ENCODE results near the gene PLAAT1.

Gene PLAAT1

DNA sequence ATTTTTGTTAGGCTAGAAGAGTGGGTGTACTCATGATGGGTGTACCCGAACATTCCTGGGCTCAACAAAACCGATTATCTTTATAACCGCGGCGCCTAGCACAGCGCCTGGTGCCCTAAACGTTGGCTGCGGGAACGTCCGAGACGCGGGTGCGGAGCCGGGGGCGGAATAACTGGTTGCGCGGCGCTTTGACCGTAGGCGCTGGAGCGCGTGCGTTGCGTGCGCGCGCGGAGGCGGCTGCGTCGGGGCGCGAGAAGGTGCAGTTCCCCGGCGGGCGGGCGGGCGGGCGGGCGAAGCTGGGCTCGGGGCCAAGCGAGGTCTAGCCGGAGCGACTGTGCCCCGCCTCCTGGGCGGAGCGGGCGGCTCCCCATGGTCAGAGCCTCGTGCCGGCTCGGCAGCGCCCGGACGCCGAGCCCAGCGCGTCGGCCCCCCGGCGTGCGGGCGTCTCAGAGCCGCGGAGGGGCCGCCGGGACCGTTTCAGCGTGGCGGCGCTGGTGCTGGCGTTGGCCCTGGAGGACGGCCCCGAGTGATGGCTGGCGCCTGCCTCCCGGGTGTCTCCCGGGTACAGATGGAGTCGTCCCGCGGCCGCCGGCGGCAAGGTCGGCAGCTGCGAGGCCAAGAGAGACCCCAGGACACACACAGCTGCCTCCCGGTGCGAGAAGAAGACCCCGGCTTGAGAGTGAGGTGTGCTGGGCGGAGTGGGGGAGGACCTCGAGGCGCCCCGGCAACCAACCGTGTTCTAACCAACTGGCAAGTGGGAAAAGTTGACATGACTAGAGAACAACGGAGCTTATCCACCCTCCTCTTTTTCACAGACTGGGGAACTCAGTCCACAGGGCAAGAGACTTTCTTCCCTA is at the start of gene PLAAT1:
Gene PLAAT1, plus strand, starts transcription at position 373 of the 857 bp plus-strand sequence. CDS start 14,429 bp downstream, outside the sequence.
- peak; percentile 73 to 87 for DNase-seq

DNA sequence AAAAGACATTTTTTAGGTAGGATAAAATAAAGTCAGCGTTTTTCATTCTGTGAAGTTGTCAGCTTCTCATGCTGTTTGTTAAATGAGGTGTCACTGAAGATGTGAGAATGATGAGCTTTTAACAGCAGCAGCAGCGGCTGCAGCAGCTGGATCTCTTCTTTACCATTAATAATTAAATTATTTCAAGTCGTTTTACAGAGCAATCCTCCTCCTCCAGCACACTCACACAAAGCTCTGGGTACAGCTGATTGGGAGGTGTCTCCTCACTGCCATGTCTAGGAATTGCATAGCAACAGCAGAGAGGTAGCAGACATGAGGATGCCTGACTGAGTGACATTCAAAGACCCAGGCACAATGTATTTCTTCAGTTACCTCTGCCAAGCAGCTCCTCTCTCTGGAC is 46.7 kb upstream of the PLAAT1 start:
- peak in 1 of 2 experiments; percentile 13 for DNase-seq

DNA sequence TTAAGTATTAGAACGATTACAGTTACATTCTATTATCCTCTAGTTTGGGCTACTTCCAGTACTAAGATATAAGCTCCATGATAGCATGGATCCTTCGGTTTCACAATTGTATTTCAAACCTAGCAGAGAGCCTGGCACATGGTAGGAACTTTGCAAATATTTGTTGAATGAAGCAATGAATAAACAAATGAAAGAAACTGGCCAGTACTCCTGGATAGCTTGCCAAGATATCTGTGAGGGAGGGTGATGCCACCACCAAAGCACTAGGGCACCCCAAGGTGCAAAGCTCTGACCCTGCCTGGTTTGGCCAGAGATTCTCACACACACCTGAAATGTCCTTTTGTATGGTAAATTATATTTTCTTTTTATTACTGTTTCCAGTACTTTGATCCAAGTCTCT is 44.3 kb upstream of the PLAAT1 start:
- no peak for DNase-seq

DNA sequence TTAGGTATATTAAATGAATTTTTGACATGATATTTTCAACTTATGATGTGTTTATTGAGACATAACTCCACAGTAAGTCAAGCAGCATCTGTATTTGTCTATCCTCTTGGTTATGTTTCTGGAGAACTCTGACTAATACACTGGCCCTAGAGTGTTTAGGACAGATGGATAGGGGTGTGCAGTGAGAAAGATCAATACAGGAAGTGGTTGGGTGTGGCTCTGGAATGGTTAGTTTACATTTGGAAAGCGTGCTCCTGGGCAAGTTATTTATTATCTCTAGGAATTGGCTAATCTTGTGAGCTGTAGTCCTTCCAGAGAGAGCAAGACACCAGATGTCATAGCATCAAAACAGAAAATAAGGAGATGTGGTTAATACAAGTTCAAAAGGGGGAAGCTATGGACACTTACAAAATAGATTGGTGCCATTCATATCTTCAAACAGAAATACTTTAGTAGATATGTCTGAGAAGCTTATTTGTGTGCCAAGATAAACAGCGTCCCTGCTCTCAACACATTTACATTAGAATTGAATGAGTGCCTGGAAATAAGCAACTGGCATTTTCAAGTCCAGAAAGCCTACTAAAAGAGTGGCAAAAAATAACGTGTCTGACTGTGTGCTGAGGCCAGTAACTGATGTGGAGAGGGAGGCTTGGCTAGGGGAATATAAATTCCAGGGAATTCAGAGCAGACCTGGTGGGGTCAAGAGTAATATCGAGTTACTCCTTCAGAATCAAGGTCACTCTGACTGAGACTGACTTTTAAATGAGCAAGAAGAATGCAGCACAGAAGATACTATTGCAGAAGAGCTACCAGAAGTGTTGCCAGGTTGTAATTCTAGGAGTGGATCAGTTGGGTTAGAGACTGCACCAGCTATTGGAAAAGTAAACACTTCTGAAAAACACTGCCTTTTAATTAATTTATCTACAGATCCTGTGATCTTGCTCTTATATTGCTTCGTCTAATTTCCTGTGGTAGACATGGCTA is 33.4 kb upstream of the PLAAT1 start:
- peak in 1 of 2 experiments; percentile 54 for DNase-seq

DNA sequence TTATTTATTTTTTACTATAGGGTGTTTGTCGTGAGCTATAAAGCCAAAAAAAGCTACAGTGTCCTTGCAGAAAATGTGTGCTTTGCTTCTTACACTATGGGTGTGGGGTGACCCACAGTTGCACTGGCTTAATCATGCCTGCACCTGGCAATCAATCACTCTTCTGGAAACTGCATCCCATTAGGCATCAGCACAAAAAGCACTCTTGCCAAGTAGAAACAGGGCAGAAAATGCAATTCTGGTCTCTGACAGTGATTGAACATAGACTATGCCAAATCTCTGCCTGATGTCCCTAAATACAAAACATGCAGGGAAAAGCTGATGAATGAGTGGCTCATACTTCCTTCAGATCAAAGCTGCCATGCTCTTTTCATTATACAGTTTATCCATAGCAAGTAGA is 30.4 kb upstream of the PLAAT1 start:
- DNase-seq, result no peak

DNA sequence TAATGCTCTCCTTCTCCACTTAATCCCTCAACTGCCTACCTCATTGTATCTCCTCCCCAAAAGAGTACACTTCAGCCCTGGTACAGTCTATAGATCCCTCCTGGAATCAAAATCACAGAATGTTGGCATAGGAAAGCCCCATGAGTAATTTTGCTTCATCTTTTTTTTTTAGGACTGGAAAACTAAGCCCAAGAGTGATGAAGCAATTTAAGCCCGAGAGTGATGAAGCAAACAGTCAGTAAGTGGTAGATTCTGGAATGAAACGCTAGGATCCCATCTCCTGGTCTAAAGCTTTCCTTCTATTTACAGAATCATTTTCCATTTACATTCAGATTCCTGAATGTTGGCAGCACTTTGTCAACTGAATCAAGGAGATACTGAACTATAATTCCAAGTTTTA is 29.8 kb upstream of the PLAAT1 start:
- DNase-seq, result no peak

DNA sequence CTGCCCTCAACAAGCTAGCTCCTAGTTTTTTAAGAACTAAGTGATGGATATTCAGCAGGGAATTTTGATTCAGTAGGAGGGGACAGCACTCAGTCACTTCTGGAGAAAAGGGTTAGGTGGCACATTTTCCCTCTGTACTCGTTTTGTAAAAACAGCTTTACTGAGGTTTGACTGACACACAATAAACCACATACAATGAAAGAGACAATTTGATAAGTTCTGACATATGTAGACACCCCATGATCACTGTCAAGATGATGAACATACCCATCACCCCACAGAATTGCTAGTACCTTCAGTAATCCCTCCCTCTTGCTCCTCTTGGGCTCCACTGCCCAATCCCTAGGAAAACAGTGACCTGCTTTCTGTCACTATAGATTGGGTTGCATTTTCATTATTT is 29.0 kb upstream of the PLAAT1 start:
- no peak for DNase-seq

DNA sequence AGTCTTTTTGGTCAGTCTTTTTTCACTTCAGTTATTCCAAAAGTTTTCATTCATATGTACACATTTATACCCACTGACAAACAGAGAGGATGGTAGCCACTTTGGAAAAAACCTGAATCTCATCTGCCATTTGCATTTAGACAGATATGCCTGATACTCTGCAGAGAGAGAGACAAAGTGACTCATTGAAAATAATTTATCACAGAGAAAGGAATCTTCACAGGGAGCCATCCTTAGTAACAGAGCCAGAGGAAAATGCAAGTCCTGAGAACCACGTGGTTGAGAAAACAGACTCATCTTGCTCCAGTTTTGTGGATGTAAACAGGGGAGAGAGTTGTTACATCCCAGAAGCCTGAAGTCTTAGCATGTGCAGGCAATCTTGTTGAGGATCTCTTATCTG is 28.2 kb upstream of the PLAAT1 start:
- DNase-seq, result no peak

DNA sequence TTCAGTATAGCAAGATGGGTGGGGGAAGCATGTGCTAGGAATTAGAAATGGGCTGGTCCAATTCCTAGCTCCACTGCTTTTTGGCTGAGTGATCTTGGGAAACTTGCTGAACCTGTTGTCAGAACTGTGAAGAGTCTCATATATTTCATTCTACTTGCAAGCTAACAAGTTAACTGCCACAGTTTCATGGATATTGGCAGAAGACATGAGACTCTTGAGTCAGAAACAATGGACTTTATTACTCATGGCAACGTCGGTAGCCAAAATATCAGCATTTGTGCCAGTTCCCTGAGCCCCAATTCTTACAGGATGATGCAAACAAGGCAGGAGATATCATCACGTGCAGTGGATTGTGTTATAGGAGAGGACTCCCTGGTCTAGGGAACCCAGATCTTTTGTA is 26.6 kb upstream of the PLAAT1 start:
- DNase-seq, result no peak

DNA sequence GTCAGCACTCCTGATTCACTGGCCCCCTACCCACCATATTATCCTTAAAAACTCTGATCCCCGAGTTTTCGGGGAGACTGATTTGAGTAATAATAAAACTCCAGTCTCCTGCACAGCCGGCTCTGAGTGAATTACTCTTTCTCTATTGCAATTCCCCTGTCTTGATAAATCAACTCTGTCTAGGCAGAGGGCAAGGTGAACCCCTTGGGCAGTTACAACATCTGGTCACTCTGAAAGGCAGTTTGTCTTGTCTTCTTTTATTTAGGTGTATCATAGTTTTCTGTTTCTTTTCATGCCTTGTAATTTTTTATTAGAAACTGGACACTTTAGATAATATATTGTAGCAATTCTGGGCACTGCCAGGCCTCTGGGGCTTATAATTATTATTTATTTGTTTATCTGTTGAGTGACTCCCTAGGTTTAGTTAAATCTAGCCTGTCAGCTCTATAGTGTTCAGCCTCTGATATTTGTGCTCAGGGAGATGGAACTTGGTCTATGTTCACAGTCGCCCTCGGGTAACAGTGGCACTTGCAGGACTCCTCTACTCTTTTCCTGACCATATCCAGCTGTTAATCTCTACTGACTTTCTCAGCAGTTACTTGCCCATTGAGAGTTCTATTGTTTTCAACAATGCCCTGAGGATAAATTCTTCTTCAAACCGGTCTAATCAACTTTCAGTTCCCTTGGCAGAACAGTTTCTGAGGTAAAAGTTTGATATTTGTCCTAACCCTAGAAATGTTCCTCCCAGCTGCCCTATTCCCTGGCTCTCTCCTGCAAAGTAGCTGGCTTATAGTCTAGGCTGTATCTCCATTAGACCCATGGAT is 15.5 kb upstream of the PLAAT1 start:
- DNase-seq, result no peak

DNA sequence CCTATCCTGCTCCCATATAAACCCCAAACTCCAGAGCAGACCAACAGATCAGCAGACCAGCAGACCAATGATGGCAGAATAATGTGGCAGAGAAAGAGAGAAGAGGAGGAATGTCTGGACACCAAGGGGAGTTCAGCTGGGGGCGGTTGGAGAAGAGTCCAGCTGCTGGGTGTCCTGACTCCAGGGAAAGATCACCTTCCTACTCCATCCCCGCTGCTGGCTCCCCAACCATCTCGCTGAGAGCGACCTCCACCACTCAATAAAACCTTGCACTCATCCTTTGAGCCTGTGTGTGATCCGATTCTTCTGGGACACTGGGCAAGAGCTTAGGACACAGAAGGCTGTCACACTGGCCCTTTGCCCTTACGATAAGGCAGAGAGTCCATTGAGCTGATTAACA is 12.8 kb upstream of the PLAAT1 start:
- DNase-seq, result no peak

DNA sequence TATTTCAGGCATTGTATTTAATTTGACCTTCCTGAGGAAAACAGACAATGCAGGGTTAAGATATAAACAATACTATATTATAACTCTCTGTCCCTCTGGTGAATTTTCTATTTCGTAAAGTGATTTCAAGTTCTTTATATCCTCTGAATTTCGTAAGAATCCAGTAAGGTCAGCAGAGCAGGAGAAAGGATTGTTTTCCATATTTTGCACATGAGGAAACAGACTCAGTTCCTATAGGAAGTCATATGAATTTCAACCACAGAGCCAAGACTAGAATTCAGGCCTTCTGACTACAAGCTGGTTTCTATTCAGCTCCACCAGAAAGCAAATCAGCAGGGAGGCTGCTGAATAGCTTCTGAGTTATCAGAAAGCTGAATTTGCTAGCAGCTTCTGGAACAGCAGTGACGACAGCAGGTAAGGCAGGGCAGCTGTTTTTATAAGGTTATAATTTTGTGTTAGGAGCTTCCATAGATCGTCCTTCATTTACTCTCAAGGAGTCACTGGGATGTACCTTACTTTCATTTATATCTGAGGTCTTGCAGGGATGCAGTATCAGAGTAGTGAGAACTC is 11.1 kb upstream of the PLAAT1 start:
- peak; percentile 65 to 80 for DNase-seq

DNA sequence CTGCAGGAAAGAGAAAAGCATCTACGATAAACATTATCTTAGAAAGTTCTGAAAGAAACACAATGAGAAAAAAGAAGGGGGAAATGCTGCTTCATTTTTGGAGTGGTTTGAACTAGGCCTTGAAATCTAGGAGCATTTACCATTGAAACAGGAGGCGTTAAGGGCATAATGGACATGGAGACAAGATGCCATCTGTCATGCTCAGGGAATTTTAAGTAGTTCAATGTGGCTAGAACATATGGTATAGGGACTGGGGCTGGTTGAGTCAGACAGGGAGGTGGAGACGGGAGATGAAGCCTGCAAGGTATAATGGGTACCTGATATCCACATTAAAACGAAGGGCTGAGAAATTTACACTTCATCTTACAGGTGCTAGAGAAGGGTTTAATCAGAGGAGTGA is 10.4 kb upstream of the PLAAT1 start:
- DNase-seq, result peak; percentile 94 to 98

DNA sequence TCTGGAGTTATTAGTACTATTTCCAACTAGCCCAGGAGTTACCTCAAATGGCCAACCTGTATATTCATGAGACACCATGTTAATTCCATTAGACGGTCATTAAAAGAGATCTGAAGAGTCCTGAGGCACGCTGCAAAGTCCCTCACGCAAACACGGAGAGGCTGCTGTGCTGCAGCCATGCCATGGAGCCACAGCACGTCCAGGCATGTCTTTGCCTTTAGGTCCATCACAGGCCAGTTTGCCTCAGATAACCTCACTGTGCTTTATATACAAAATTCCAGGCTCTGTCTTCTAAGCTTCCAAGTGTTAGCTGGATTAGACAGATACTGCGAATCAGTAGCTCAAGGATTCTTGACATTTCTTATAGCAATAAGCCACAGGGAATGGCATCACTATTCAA is 9.8 kb upstream of the PLAAT1 start:
- peak; percentile 69 to 91 for DNase-seq

DNA sequence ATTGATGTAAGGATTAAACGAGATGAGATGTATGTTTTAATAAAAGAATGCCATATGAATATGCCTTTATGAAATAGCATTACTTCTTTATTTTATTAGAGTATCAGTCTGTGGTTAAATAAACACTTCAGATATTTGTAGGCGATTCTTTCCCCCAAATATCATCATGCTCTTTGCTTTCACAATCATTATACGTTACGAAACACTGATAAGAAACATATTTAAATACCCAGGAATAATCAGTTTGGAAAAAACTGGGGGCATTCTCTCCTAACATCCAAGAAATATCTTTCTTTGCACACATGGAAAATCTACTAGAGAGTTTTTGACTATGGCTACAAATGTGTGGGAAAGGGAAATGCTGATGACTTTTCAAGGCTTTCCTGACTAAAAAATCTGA is 4.4 kb upstream of the PLAAT1 start:
- no peak for DNase-seq

DNA sequence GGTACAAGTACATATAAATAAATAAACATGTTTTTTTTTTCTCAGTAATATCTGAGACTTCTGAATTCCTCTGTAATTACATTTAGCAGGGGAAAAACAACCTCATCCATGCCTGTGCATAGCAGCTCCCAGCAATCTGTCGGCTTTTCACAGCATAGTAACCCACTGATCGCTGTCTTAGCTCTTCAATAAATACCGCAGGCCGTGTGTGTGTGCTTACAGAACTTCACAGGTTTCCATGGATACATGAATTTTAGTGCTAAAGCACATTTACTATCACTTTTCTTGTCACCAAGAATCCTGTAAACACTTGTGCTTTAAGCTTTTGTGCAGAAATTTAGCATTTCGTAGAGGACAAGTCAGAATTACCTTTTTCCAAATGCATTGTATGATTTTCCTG is 4.0 kb upstream of the PLAAT1 start:
- DNase-seq, result no peak

DNA sequence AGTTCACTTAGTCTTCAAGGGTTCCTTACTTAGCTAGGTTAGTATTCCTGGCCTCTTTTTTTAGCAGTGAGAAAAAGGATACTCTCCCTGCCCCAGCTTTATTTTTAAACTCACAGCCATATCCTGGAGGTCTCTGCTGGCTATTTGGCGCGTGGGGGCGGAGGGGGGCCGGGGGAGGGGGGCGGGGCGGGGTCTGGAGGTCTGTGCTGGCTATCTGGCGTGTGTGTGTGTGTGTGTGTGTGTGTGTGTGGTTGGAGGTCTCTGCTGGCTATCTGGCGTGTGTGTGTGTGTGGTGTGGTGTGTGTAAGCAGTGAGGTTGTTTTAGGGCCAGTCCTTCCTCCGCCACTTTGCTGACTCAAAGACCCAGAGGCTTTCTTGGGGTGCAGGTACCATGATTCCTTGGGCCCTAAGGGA is 579 bp upstream of the PLAAT1 start:
- DNase-seq, result no peak

DNA sequence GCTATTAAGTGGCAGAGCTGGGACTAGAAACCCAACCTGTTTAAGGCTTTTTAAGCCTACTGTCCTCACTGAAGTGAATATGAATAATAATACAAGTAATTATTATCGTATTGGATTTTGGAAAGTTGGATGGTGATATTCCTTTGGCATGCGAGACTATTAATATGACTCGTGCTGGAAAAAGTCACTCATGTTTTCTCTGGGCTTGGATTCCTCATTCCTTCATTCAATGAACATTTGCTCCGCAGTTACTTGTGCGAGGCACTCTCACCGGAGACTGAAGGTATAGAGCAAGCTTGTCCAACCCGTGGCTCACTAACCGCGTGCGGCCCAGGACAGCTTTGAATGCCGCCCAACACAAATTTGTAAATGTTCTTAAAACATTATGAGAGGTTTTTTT is 694 bp downstream of the PLAAT1 start:
- peak in 1 of 2 experiments; percentile 56 for DNase-seq

DNA sequence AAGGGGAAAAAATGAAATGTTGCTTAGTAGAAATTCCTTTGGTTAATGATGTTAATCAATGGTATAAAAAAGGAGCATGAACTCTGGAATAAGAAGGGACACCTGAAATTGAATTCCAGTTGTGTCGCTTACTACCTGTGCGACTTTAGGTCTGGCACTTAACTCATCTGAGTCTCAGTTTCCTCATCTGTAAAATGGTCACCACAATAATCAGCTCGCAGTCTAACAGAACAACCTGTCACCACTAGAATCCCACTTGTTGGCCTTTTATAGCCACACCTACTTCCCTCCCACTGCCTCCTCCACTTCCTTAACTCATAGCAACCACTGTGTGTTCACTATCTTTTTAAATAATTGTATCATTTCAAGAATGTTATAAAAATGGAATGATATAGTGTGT is 2.5 kb downstream of the PLAAT1 start:
- DNase-seq, result no peak

DNA sequence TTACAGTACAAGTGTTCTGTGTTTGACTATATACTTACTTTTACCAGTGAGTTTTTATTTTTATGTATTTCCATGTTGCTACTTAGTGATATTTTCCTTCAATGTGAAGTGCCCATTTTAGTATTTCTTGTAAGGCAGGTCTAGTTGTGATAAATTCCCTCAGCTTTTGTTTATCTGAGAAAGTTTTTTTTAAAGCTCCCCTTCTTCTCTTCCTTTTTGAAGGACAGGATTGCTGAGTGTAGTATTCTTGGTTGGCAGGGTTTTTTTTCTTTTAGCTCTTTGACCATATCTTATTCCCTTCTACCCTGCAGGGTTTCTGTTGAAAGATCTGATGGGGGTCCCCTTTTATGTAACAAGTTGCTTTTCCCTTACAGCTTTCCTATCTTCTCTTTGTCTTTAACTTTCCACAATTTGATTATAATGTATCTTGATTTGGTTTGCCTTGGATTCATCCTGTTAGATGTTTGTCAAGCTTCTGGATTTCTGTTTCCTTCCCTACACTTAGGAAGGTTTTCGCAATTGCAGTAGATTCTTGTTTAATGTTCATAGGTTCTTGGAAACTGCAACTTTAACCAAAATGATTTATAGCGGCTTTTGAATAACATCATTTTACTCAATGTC is 7.9 kb downstream of the PLAAT1 start:
- no peak for DNase-seq

DNA sequence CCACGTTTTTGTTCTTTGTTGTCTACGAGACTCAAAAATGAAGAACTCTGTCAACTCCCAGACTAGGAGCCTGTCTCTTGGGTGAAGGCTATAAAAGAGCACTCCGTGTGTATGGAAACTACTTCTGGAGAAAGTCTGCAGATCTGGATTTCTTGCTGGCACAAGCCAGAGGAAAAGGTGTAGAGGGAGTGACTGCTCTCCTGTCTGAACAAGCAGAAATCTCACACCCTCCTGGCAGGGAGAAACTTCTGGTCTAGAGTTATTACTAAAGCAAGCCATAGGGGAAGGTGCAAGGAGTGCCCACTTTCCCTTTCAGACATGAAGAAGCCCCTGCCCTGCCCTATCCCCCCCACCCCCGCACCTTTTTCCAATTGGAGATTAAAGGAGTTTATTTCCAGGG is 9.5 kb downstream of the PLAAT1 start:
- DNase-seq, result no peak

Data from NCI-H524 (cell line).